GM21515 (cell line): Measurements from ENCODE around the gene ZNHIT2.

Experiments used
- ATAC-seq: cut with Tn5 transposase; IDR thresholded peaks from one replicate; pipeline ENCODE4 v1.9.1; 2021; ENCODE audit not compliant: unreplicated experiment

ZNHIT2 gene

DNA sequence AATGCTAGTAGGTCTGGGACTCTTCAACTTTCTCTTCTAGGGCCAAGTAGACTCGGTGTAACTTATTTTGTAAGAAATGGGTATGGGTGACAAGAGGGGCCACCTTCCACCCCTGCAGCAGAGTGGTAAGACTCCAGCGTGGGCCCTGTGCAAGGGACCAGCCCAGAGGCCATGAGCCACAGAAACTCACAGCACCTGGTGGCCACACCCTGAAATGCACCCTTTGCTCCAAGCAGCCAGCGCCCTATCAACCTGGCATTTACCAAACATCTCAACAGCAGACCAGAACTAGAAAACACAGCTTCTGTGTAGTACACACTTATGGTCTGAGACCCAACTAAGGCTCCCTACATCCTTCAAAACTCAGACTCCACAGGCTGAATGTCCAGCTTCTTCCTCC lies 39.4 kb downstream of the ZNHIT2 start:
- no peak for ATAC-seq

DNA sequence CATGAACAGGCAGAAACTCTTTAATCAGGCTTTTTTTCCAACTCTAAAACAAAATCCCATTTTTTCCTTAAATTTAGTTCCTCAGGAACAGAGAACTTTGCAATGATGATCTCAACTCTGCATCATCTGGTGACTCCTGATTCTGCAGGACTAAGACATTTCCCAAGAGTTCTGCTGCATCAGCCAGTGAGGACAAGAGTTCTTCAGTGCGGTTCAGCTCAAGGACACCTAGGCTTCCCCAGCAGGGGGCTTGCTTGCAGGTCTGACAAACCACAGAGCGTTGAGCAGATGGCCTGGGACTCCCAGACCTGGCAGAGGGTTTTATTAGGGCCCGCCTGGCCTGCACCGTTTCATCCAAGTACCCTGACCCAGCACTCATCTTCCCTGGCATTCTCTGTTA lies 40.0 kb downstream of the ZNHIT2 start:
- no peak for ATAC-seq

DNA sequence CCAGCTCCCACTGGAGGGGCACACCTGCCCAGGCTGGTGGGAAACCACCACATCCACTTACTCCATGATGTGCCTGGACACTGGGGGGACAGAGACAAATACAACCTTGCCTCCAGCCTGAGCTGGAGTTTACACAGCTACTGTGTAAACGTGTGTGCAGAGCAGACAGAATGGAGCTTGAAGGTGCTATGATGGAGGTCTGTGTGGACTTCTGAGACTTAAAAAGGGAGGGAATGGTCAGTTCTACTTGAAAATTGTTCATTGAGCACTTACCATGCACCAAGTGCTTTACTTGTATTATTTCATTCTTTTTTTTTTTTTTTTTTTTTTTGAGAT lies 44.9 kb downstream of the ZNHIT2 start:
- ATAC-seq = no peak

DNA sequence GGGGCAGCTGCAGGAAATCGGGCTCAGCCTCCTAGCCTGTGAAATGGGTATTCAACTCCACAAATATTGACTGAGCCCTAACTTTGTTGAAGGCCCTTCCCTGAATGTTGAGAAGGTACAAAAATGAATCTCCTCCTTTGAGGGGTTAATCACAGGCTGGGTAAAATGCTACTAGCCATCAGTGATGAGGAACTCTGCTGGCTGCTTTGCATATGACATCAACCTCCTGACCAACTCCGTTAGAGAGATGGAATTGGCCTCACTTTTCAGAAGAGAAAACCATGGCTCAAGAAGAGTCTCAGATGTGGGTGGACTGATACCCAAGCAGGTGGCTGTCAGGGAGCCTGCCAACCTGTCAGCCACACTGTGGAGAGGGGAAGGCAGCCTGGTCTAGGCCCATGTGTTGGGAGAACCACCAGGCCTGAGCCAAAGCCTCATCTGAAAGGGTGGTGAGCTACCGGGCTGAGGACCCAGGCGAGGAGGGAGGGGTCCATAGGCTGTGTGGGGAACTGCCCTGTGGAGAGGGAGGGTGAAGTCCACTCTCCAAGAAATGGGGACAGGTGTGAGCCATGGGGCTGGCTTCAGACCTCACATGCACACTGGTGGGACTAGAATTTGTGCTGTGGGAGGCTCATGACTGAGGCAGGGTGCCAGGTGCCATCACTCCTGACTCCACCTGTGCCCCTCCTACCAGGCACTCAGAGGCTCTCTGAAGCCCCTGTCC lies 45.4 kb downstream of the ZNHIT2 start:
- ATAC-seq = no peak

DNA sequence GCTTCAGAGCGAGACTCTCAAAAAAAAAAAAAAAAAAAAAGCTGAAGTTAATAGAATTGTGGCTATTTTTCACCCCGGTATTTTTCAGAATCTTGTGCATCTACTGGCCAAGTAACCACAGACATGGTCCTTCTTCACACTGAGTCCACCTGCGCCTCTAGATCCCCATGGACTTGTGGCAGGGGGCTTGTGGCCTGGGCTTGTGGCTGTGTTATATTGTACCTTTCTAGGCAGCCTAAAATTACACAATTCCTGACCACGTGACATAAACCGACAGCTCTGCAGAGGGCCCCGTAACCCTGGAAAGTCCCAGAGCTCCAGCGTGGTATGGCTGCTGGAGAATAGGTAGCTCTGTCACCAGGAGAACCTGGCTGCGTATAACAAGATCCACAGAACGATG lies 48.3 kb downstream of the ZNHIT2 start:
- ATAC-seq = no peak

DNA sequence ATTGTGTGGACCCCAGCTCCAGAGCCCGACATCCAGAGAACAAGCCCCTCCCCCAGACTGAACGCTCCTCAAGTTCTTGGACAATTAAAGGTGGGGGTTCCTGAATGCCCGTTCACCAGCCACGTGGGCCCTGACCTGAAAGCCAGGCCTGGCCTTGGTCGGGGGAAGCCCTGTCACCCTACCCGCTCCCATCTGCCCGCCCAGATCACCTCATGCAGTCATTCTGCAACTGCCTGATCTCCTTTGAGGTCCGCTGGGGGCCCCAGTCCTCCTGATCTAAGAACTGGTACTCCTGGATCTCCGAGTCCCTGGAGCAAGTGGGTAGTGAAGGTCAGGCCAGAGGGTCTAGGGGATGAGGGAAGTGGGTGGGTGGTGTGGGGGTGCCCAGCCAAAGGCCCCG lies 50.1 kb downstream of the ZNHIT2 start:
- no peak for ATAC-seq

DNA sequence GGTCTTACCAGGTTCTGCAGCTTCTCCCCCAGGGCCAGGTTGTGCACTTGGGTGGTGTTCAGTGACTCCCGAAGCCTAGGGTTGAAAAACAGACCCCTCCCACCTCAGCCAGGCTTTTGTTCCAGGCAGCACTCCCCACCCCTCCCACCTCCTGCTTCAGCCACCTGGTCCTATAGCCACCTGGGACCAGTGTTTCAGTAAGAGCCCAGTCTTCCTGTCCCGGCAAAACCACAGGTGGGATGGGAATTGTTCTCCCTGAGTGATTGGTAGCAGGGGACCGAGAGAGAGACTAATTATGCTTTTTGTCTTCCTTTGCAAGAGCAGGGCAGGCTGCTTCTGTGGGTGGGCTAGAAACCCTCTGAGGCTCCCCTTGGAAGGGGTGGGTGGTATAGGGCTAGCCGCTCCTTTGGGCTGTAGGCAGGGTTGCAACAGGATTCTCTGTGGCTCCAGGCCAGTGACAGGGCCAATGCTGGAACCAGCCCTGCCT lies 50.7 kb downstream of the ZNHIT2 start:
- ATAC-seq = no peak
